GM12878 (cell line): ENCODE results near the gene MAN2C1. TPM values are rescaled to one million over a fixed set of nuclear protein-coding genes. Genes with fewer than 3 reads are reported as not detected.

Experiments used
- ATAC-seq: fragments of 200-7000 bp; cut with Tn5 transposase; 3 replicates; pipeline ENCODE4 v1.9.1; 2020; ENCODE audit warnings: mild to moderate bottlenecking, moderate library complexity
- BruUV-seq: library from RNA; stranded (reverse); fragments of 400-500 nt; replicated peaks from 2 replicates; lab custom pipeline; 2021; lab: Mats Ljungman, UMichigan
- CTCF ChIA-PET: fragments of 300-600 bp; sonication (Branson Sonifier 250); formaldehyde crosslinking; extraction: SDS; loops from one replicate; lab custom pipeline; 2021; ENCODE audit warnings: inconsistent platforms; lab: Yijun Ruan, JAX
- POLR2A ChIA-PET: fragments of 350-600 bp; formaldehyde crosslinking; extraction: SDS; loops from one replicate; lab custom pipeline; 2021; ENCODE audit warnings: inconsistent platforms; lab: Charles Lee
- RAD21 ChIA-PET: fragments of 300-600 bp; sonication (Branson Sonifier 250); formaldehyde crosslinking; loops from one replicate; lab custom pipeline; 2023; ENCODE audit warnings: antibody characterized with exemption; ENCODE audit not compliant: unreplicated experiment; lab: Charles Lee
- SMC1A ChIA-PET: fragments of 300-600 bp; sonication (Branson Sonifier 250); formaldehyde crosslinking; loops from one replicate; lab custom pipeline; 2023; ENCODE audit not compliant: unreplicated experiment, uncharacterized antibody; lab: Charles Lee
- DNase-seq: peaks from one replicate; pipeline ENCODE4 v3.0.0-alpha.2; 2011; ENCODE audit warnings: low read depth, low spot score
- FAIRE-seq: peaks from 3 replicates; lab custom pipeline; 2011; peaks lifted over from hg19 to GRCh38; lab: Jason Lieb, UNC
- H2AFZ ChIP-seq: 2 replicates; pipeline ENCODE4 v1.6.0; 2011; ENCODE audit warnings: low read depth, low read length, control low read depth; ENCODE audit not compliant: control insufficient read depth
- H3K27ac ChIP-seq: 2 replicates; pipeline ENCODE4 v1.5.1; 2011; ENCODE audit warnings: control low read depth; ENCODE audit not compliant: control insufficient read depth, insufficient read depth
- H3K27me3 ChIP-seq, 2 experiments: replicated peaks in 1 of 2; 2 replicates each; pipeline versions ENCODE4 v1.6.0 to v1.6.1; 2011; ENCODE audit warnings: low read length in 1 of 2; ENCODE audit not compliant: control insufficient read depth in 2 of 2, insufficient read depth in 2 of 2
- H3K36me3 ChIP-seq, 2 experiments: 2 replicates each; pipeline ENCODE4 v1.5.1; 2011; ENCODE audit warnings: low read length in 1 of 2; ENCODE audit not compliant: control insufficient read depth in 2 of 2, insufficient read depth in 2 of 2
- H3K4me1 ChIP-seq: 2 replicates; pipeline ENCODE4 v1.6.1; 2011; ENCODE audit warnings: mild to moderate bottlenecking, low read length, moderate library complexity, mixed read lengths; ENCODE audit not compliant: control insufficient read depth, insufficient read depth
- H3K4me2 ChIP-seq: 2 replicates; pipeline ENCODE4 v1.6.0; 2011; ENCODE audit warnings: control low read depth; ENCODE audit not compliant: control insufficient read depth, insufficient read depth
- H3K4me3 ChIP-seq: fragments of 200-600 bp; sonication (generic); 2 replicates; pipeline ENCODE4 v1.5.1; 2016
- H3K79me2 ChIP-seq: 2 replicates; pipeline ENCODE4 v1.6.0; 2011; ENCODE audit warnings: low read length; ENCODE audit not compliant: control insufficient read depth, insufficient read depth
- H3K9ac ChIP-seq: 2 replicates; pipeline ENCODE4 v1.8.0; 2011; ENCODE audit warnings: low read length, control low read depth, mixed read lengths; ENCODE audit not compliant: control insufficient read depth, insufficient read depth
- H3K9me3 ChIP-seq: replicated peaks from 3 replicates; pipeline ENCODE4 v1.5.1; 2011; ENCODE audit warnings: mild to moderate bottlenecking, low read length; ENCODE audit not compliant: control insufficient read depth, insufficient read depth
- H4K20me1 ChIP-seq: 2 replicates; pipeline ENCODE4 v1.6.0; 2011; ENCODE audit not compliant: control insufficient read depth, insufficient read depth
- BMI1 ChIP-seq: fragments of 450-650 bp; IDR thresholded peaks from 2 replicates; pipeline ENCODE4 v1.6.1; 2016; ENCODE audit warnings: mild to moderate bottlenecking, moderate library complexity, borderline replicate concordance
- CBX3 ChIP-seq: fragments of 200-600 bp; sonication (generic); IDR thresholded peaks from 2 replicates; pipeline ENCODE4 v1.6.1; 2016; ENCODE audit warnings: low read depth, borderline replicate concordance
- FOXK2 ChIP-seq: fragments of 450-650 bp; IDR thresholded peaks from 2 replicates; pipeline ENCODE4 v1.6.1; 2017; ENCODE audit warnings: mild to moderate bottlenecking, moderate library complexity
- HCFC1 ChIP-seq: fragments of 150-350 bp; IDR thresholded peaks from 2 replicates; pipeline ENCODE4 v1.6.1; 2014; ENCODE audit warnings: low read length
- HDAC2 ChIP-seq: fragments of 200-600 bp; sonication (generic); IDR thresholded peaks from 2 replicates; pipeline ENCODE4 v1.6.1; 2017
- IKZF2 ChIP-seq, 2 experiments: fragments of 450-650 bp; IDR thresholded peaks; 2 replicates each; pipeline ENCODE4 v1.6.1; 2017; ENCODE audit warnings: mild to moderate bottlenecking in 2 of 2, moderate library complexity in 2 of 2
- JUND ChIP-seq: IDR thresholded peaks from 2 replicates; pipeline ENCODE4 v1.6.1; 2012; ENCODE audit warnings: low read depth, mild to moderate bottlenecking, low read length, improper control_type of control experiment, moderate library complexity
- MYC ChIP-seq: IDR thresholded peaks from 2 replicates; pipeline ENCODE4 v1.6.1; 2011; ENCODE audit warnings: mild to moderate bottlenecking, low read length, moderate library complexity, inconsistent platforms; ENCODE audit not compliant: insufficient read depth, insufficient replicate concordance, insufficient read length, severe bottlenecking
- PAX5 ChIP-seq: IDR thresholded peaks from 2 replicates; pipeline ENCODE4 v1.6.1; 2011; ENCODE audit warnings: low read depth, low read length, borderline replicate concordance
- SREBF1 ChIP-seq: IDR thresholded peaks from 2 replicates; pipeline ENCODE4 v1.6.1; 2012; ENCODE audit warnings: mild to moderate bottlenecking, low read length
- SRF ChIP-seq, 2 experiments: IDR thresholded peaks; 2 replicates each; pipeline ENCODE4 v1.6.1; 2011; ENCODE audit warnings: low read depth in 2 of 2, low read length in 2 of 2, mild to moderate bottlenecking in 1 of 2, moderate library complexity in 1 of 2
- WGBS: methylation state at CpG from one replicate; pipeline ENCODE4 v1.1.6; 2016; ENCODE audit warnings: low lambda C conversion rate; ENCODE audit not compliant: insufficient replicate concordance, insufficient coverage; ENCODE audit errors: missing lambda C conversion rate; 5-methylcytosine and 5-hydroxymethylcytosine counted together
- in situ Hi-C: fragments of 300-500 bp; cut with MboI; formaldehyde crosslinking; loops from 9 replicates; pipeline ENCODE4 v1.14.3; 2018; ENCODE audit warnings: mixed read lengths
- intact Hi-C: fragments of 100-400 bp; cut with micrococcal nuclease; formaldehyde crosslinking; loops from one replicate; pipeline ENCODE4 v1.14.2; 2022; ENCODE audit not compliant: unreplicated experiment
- polyA plus RNA-seq, 11 experiments: library from polyadenylated mRNA; depleted of rRNA in 4 of 11; unstranded in 6 of 11; stranded (reverse) in 5 of 11; fragments of >200 nt; fragmentation: Nextera tagmentation in 4 of 11; fragmentation: Illumina TruSeq in 1 of 11; extraction: Ambion mirVana in 4 of 11; extraction: Trizol in 1 of 11; gene quantifications; 1 replicate in 1 of 11; 2 replicates in 10 of 11; pipeline versions ENCODE4 v1.2.1 to v1.2.3, GENCODE V29; 2011 to 2016; ENCODE audit warnings: inconsistent platforms in 2 of 11, missing spikeins in 2 of 11, low read depth in 1 of 11
- total RNA-seq, 4 experiments: library from RNA; depleted of rRNA in 3 of 4; stranded (reverse); fragments of >200 nt in 3 of 4; fragmentation: Illumina TruSeq in 1 of 4; extraction: Trizol in 1 of 4; gene quantifications; 2 replicates each; pipeline versions ENCODE4 v1.2.1 to v1.2.3, GENCODE V29; 2013 to 2021
- TF ChIP-seq, protein P1 (sequence below): fragments of 450-650 bp; IDR thresholded peaks from 2 replicates; pipeline ENCODE4 v1.6.1; 2016; ENCODE audit warnings: mild to moderate bottlenecking, moderate library complexity, borderline replicate concordance
- TF ChIP-seq, protein P2 (sequence below): fragments of 450-650 bp; IDR thresholded peaks from 2 replicates; pipeline ENCODE4 v1.6.1; 2017; ENCODE audit warnings: mild to moderate bottlenecking, moderate library complexity

The MAN2C1 gene
- total and polyA plus RNA-seq, 10 of the 15 experiments (the other 5 are each of a cell fraction or from before 2014, with no cell fraction given), result 1.4 to 111 (median 42.2) TPM

DNA sequence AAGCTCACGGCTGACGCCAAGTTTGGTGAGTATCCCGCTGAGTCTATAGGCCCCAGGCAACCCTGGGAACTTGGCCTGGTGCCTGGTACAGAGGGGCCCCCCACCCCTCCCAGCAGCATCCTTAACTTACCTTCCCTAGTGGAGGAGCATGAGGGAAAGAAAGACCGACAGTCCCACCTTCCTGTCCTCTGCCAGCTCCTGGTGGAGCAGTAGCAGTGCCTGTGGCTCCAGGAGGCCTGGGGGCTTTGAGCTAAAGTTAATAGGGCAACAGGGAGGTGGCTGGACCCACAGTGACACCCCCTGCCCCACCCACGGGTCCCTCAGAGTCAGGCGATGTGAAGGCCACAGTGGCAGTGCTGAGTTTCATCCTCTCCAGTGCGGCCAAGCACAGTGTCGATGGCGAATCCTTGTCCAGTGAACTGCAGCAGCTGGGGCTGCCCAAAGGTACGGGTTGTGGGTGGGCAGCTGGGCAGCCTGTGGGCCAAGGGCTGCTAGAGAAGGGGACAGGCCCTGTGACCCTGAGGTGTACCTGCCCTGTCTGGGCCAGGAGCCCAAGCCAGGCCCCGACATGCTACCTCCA lies 29.7 kb downstream of the MAN2C1 start (continued):
- TF ChIP-seq, protein P1, sequence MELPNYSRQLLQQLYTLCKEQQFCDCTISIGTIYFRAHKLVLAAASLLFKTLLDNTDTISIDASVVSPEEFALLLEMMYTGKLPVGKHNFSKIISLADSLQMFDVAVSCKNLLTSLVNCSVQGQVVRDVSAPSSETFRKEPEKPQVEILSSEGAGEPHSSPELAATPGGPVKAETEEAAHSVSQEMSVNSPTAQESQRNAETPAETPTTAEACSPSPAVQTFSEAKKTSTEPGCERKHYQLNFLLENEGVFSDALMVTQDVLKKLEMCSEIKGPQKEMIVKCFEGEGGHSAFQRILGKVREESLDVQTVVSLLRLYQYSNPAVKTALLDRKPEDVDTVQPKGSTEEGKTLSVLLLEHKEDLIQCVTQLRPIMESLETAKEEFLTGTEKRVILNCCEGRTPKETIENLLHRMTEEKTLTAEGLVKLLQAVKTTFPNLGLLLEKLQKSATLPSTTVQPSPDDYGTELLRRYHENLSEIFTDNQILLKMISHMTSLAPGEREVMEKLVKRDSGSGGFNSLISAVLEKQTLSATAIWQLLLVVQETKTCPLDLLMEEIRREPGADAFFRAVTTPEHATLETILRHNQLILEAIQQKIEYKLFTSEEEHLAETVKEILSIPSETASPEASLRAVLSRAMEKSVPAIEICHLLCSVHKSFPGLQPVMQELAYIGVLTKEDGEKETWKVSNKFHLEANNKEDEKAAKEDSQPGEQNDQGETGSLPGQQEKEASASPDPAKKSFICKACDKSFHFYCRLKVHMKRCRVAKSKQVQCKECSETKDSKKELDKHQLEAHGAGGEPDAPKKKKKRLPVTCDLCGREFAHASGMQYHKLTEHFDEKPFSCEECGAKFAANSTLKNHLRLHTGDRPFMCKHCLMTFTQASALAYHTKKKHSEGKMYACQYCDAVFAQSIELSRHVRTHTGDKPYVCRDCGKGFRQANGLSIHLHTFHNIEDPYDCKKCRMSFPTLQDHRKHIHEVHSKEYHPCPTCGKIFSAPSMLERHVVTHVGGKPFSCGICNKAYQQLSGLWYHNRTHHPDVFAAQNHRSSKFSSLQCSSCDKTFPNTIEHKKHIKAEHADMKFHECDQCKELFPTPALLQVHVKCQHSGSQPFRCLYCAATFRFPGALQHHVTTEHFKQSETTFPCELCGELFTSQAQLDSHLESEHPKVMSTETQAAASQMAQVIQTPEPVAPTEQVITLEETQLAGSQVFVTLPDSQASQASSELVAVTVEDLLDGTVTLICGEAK, result no peak
- no peak for TF ChIP-seq PAX5

DNA sequence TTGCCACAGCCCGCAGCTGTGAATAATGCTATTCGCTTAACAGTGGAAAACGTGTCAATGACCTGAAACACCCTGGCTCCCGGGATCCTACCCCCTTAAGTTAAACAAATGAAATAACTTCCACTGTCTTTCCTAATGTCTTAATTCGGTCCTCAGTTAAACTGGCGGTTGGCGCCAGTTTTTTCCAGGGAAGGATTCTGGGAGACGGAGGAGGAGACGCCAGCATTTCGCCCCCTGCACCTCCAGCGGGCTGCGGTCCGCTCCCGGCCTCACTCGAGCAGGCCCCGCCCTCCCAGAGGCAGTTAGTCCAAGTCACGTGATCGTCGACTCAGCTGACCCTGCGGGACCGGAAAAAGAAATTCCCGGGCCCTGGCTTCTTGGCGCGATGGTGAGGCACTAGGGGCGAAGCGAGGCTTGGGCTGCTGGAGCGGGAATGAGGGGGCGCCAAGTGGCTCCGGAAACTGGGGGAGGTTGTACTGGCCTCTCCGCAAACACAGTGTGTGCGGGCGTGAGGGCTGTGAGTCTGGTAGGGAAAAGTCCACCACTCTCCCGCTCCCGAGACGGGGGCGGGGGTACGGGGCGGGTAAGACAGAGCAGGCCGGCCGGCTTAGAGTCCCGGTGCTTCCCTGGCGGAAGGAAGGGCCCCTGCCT lies 32.6 kb downstream of the MAN2C1 start, which contains the start of gene COMMD4:
Gene COMMD4, plus strand, starts transcription at position 359 of the 651 bp plus-strand sequence. Its CDS starts 27 bp downstream, at position 386.
- in situ Hi-C loops, result no loop called here
- POLR2A ChIA-PET, result interaction anchor here (1.0 to 1.6 kb wide), 2 partner anchors 32 to 304 kb away, joined by 3 to 7 read pairs; partner anchors contain the start of genes IMP3 and MAN2C1
- peaks cover 10% of the 10 kb centered on the region for H3K79me2 ChIP-seq
- under 1% methylated on average over 32 of the region's 42 CpGs for WGBS
- DNase-seq (no peak), FAIRE-seq (peak; percentile 80), ATAC-seq (peak; percentile 86)
- RAD21 ChIA-PET, result interaction anchor here (0.9 to 1.4 kb wide), 2 partner anchors 32 to 293 kb away, joined by 3 to 8 read pairs; partner anchors contain the start of gene MAN2C1
- intact Hi-C loops, result no loop called here
- peak within 1 kb of the TSS; percentile 96 for H3K4me3 ChIP-seq
- H3K9ac ChIP-seq, result peak within 1 kb of the TSS; percentile 86
- SMC1A ChIA-PET, result interaction anchor here (1.3 to 1.7 kb wide), 3 partner anchors 13 to 313 kb away, joined by 3 to 6 read pairs (median 3); partner anchors contain the start of genes MAN2C1 and PPCDC
- CTCF ChIA-PET, result interaction anchor here (1.3 to 2.5 kb wide), 2 partner anchors 32 to 350 kb away, joined by 3 to 15 read pairs; partner anchors contain the start of gene MAN2C1
- no peaks in the 10 kb centered on the region for H3K9me3 ChIP-seq
- no peaks in the 10 kb centered on the region; the same call in 1 of the 2 replicates for H3K4me1 ChIP-seq
- no peaks in the 10 kb centered on the region for H3K27me3 ChIP-seq
- H3K27ac ChIP-seq, result peak within 1 kb of the TSS; percentile 63
- peak within 1 kb of the TSS; percentile 94 for H3K4me2 ChIP-seq
- no peaks in the 10 kb centered on the region for H4K20me1 ChIP-seq
- no TSS peak for BruUV-seq
- peaks cover 0 to 5% of the 10 kb centered on the region in 2 experiments; a peak in 1 of 4 replicates for H3K36me3 ChIP-seq
- H2AFZ ChIP-seq, result peak within 1 kb of the TSS; percentile 92
- 0 out of 4 replicates have a peak, but pooled peaks of 1 of the 2 experiments have one; percentile 38 for TF ChIP-seq SRF (IDR thresholded peaks at IDR 0.05; ENCODE audit: low read depth in 2 of 2, low read length in 2 of 2)
- no peak for TF ChIP-seq BMI1
- no peak for TF ChIP-seq CBX3
- TF ChIP-seq SREBF1, result no peak
- no peak for TF ChIP-seq FOXK2
- TF ChIP-seq HCFC1, result peak; percentile 65
- no peak for TF ChIP-seq JUND
- TF ChIP-seq MYC, result no peak
- TF ChIP-seq, protein P2, sequence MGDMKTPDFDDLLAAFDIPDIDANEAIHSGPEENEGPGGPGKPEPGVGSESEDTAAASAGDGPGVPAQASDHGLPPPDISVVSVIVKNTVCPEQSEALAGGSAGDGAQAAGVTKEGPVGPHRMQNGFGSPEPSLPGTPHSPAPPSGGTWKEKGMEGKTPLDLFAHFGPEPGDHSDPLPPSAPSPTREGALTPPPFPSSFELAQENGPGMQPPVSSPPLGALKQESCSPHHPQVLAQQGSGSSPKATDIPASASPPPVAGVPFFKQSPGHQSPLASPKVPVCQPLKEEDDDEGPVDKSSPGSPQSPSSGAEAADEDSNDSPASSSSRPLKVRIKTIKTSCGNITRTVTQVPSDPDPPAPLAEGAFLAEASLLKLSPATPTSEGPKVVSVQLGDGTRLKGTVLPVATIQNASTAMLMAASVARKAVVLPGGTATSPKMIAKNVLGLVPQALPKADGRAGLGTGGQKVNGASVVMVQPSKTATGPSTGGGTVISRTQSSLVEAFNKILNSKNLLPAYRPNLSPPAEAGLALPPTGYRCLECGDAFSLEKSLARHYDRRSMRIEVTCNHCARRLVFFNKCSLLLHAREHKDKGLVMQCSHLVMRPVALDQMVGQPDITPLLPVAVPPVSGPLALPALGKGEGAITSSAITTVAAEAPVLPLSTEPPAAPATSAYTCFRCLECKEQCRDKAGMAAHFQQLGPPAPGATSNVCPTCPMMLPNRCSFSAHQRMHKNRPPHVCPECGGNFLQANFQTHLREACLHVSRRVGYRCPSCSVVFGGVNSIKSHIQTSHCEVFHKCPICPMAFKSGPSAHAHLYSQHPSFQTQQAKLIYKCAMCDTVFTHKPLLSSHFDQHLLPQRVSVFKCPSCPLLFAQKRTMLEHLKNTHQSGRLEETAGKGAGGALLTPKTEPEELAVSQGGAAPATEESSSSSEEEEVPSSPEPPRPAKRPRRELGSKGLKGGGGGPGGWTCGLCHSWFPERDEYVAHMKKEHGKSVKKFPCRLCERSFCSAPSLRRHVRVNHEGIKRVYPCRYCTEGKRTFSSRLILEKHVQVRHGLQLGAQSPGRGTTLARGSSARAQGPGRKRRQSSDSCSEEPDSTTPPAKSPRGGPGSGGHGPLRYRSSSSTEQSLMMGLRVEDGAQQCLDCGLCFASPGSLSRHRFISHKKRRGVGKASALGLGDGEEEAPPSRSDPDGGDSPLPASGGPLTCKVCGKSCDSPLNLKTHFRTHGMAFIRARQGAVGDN, result peak; percentile 16; the same call in 1 of the 2 replicates
- TF ChIP-seq HDAC2, result no peak
- TF ChIP-seq IKZF2 (IDR thresholded peaks at IDR 0.05), result peak; percentile 66 to 75
